Measurements from ENCODE around the gene KRTAP10-10. TPM values are rescaled to one million over a fixed set of nuclear protein-coding genes. Genes with fewer than 3 reads are reported as not detected.

Gene KRTAP10-10
- total RNA-seq, 1 donor from 2014 or later: not detected

DNA sequence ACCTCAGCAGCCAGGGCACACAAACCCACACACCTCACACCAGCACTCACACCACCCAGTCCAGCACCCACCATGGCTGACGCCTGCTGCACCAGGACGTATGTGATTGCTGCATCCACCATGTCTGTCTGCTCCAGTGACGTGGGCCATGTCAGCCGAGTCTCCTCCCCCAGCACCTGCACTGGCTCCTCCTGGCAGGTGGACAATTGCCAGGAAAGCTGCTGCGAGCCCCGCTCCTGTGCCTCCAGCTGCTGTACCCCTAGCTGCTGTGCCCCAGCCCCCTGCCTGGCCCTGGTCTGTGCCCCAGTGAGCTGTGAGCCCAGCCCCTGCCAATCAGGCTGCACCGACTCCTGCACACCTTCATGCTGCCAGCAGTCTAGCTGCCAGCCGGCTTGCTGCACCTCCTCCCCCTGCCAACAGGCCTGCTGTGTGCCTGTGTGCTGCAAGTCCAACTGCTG, 25.1 kb upstream of the KRTAP10-10 start, which contains the start of gene KRTAP10-8:
Gene KRTAP10-8, plus strand, starts transcription at position 51 of the 458 bp plus-strand sequence. Its CDS starts 22 bp downstream, at position 73.
- H3K9me3 Mint-ChIP-seq (ENCODE audit: unreplicated experiment): peaks cover 27% of the 10 kb centered on the region
- Histone ChIP-seq H3K4me1 (ENCODE audit: insufficient read depth, low read length) (no peaks in the 10 kb centered on the region), H3K36me3 (ENCODE audit: insufficient read depth, low read length) (no peaks in the 10 kb centered on the region), H3K4me3 (ENCODE audit: insufficient read depth, low read depth, low read length) (no peak within 1 kb of the TSS), H4K20me1 (ENCODE audit: insufficient read depth, low read length) (no peaks in the 10 kb centered on the region), H3K9me3 (ENCODE audit: insufficient read depth, low read depth, low read length) (peaks cover 9% of the 10 kb centered on the region), H3K27me3 (ENCODE audit: insufficient read depth, low read length) (no peaks in the 10 kb centered on the region), H3K4me2 (ENCODE audit: low read length) (no peak within 1 kb of the TSS), H3K27ac (ENCODE audit: low read depth, low read length) (no peak within 1 kb of the TSS), H2AFZ (ENCODE audit: low read depth, low read length) (no peak within 1 kb of the TSS), H3K9ac (ENCODE audit: low read length) (no peak within 1 kb of the TSS), H3K79me2 (ENCODE audit: insufficient read depth, low read length) (no peaks in the 10 kb centered on the region)
- DNase-seq (ENCODE audit: low read depth) (no peak), FAIRE-seq (no peak)
- H3K4me1 Mint-ChIP-seq (ENCODE audit: low read depth, unreplicated experiment): no peaks in the 10 kb centered on the region
- H3K27ac Mint-ChIP-seq (ENCODE audit: unreplicated experiment): no peak within 1 kb of the TSS
- peaks cover 2% of the 10 kb centered on the region for H3K36me3 Mint-ChIP-seq (ENCODE audit: low read depth, unreplicated experiment)
- H3K4me3 Mint-ChIP-seq (ENCODE audit: unreplicated experiment): no peak within 1 kb of the TSS
- TF ChIP-seq EZH2 (IDR thresholded peaks at IDR 0.05; ENCODE audit: insufficient read depth, low read length): no peak
- TF ChIP-seq, protein P1, sequence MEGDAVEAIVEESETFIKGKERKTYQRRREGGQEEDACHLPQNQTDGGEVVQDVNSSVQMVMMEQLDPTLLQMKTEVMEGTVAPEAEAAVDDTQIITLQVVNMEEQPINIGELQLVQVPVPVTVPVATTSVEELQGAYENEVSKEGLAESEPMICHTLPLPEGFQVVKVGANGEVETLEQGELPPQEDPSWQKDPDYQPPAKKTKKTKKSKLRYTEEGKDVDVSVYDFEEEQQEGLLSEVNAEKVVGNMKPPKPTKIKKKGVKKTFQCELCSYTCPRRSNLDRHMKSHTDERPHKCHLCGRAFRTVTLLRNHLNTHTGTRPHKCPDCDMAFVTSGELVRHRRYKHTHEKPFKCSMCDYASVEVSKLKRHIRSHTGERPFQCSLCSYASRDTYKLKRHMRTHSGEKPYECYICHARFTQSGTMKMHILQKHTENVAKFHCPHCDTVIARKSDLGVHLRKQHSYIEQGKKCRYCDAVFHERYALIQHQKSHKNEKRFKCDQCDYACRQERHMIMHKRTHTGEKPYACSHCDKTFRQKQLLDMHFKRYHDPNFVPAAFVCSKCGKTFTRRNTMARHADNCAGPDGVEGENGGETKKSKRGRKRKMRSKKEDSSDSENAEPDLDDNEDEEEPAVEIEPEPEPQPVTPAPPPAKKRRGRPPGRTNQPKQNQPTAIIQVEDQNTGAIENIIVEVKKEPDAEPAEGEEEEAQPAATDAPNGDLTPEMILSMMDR (IDR thresholded peaks at IDR 0.05; ENCODE audit: insufficient read depth, low read depth, low read length): no peak
- H3K27me3 Mint-ChIP-seq (ENCODE audit: low read depth, unreplicated experiment): peaks cover 23% of the 10 kb centered on the region

- Histone ChIP-seq H3K4me2 (ENCODE audit: low read length) (no peak overlapping the region), H3K79me2 (ENCODE audit: insufficient read depth, low read length) (no peaks in the 10 kb centered on the region), H4K20me1 (ENCODE audit: insufficient read depth, low read length) (no peaks in the 10 kb centered on the region), H3K4me1 (ENCODE audit: insufficient read depth, low read length) (no peaks in the 10 kb centered on the region), H3K36me3 (ENCODE audit: insufficient read depth, low read length) (no peaks in the 10 kb centered on the region), H3K9ac (ENCODE audit: low read length) (no peak overlapping the region), H3K27ac (ENCODE audit: low read depth, low read length) (no peak overlapping the region), H3K27me3 (ENCODE audit: insufficient read depth, low read length) (no peaks in the 10 kb centered on the region), H2AFZ (ENCODE audit: low read depth, low read length) (no peak overlapping the region), H3K9me3 (ENCODE audit: insufficient read depth, low read depth, low read length) (peaks cover 9% of the 10 kb centered on the region), H3K4me3 (ENCODE audit: insufficient read depth, low read depth, low read length) (no peak overlapping the region)
- DNase-seq (ENCODE audit: low read depth) (no peak), FAIRE-seq (no peak)
- TF ChIP-seq, protein P1 (IDR thresholded peaks at IDR 0.05; ENCODE audit: insufficient read depth, low read depth, low read length): no peak
- Mint-ChIP-seq H3K4me3 (ENCODE audit: unreplicated experiment) (no peak overlapping the region), H3K4me1 (ENCODE audit: low read depth, unreplicated experiment) (no peaks in the 10 kb centered on the region), H3K27ac (ENCODE audit: unreplicated experiment) (no peak overlapping the region), H3K36me3 (ENCODE audit: low read depth, unreplicated experiment) (peaks cover 2% of the 10 kb centered on the region), H3K9me3 (ENCODE audit: unreplicated experiment) (peaks cover 27% of the 10 kb centered on the region), H3K27me3 (ENCODE audit: low read depth, unreplicated experiment) (peaks cover 21% of the 10 kb centered on the region)
Measured at GRCh38 chr21:44612669-44613229, 24.4 kb upstream of the KRTAP10-10 start.

- Histone ChIP-seq H3K4me2 (ENCODE audit: low read length) (no peak overlapping the region), H3K79me2 (ENCODE audit: insufficient read depth, low read length) (no peaks in the 10 kb centered on the region), H3K36me3 (ENCODE audit: insufficient read depth, low read length) (no peaks in the 10 kb centered on the region), H3K4me3 (ENCODE audit: insufficient read depth, low read depth, low read length) (no peak overlapping the region), H3K27me3 (ENCODE audit: insufficient read depth, low read length) (no peaks in the 10 kb centered on the region), H3K27ac (ENCODE audit: low read depth, low read length) (no peak overlapping the region), H2AFZ (ENCODE audit: low read depth, low read length) (no peak overlapping the region), H3K9ac (ENCODE audit: low read length) (no peak overlapping the region), H4K20me1 (ENCODE audit: insufficient read depth, low read length) (no peaks in the 10 kb centered on the region), H3K4me1 (ENCODE audit: insufficient read depth, low read length) (no peaks in the 10 kb centered on the region), H3K9me3 (ENCODE audit: insufficient read depth, low read depth, low read length) (peaks cover 9% of the 10 kb centered on the region)
- Mint-ChIP-seq H3K36me3 (ENCODE audit: low read depth, unreplicated experiment) (peaks cover 2% of the 10 kb centered on the region), H3K9me3 (ENCODE audit: unreplicated experiment) (peaks cover 31% of the 10 kb centered on the region), H3K27ac (ENCODE audit: unreplicated experiment) (no peak overlapping the region), H3K4me3 (ENCODE audit: unreplicated experiment) (no peak overlapping the region), H3K4me1 (ENCODE audit: low read depth, unreplicated experiment) (no peaks in the 10 kb centered on the region), H3K27me3 (ENCODE audit: low read depth, unreplicated experiment) (peaks cover 19% of the 10 kb centered on the region)
- no peak for TF ChIP-seq EZH2 (IDR thresholded peaks at IDR 0.05; ENCODE audit: insufficient read depth, low read length)
- TF ChIP-seq, protein P1 (IDR thresholded peaks at IDR 0.05; ENCODE audit: insufficient read depth, low read depth, low read length): no peak
- no peak for DNase-seq (ENCODE audit: low read depth)
- no peak for FAIRE-seq
Measured at GRCh38 chr21:44613386-44614155, 23.6 kb upstream of the KRTAP10-10 start.

Measured in astrocyte (in vitro differentiated cells and primary cell).